AG09309 (cell line): ENCODE data around the gene ADSS1.
"Not testable (repeated sequence)": the region's sequence is repeated elsewhere in the genome, so short reads cannot be mapped to it uniquely, and the experiment has no call there.

Experiments used
- DNase-seq: peaks from one replicate; pipeline ENCODE4 v3.0.0-alpha.2; 2010; ENCODE audit warnings: low read depth
- H3K4me3 ChIP-seq: 2 replicates; pipeline ENCODE4 v1.5.1; 2011; ENCODE audit warnings: mild to moderate bottlenecking, low read depth, low read length, moderate library complexity; ENCODE audit not compliant: control insufficient read depth
- TF ChIP-seq, protein P1 (sequence below): IDR thresholded peaks from 2 replicates; pipeline ENCODE4 v1.5.1; 2011; ENCODE audit warnings: mild to moderate bottlenecking, low read depth, low read length, inconsistent platforms; ENCODE audit not compliant: insufficient read depth, control insufficient read depth; ENCODE audit errors: missing control alignments

ADSS1 gene

DNA sequence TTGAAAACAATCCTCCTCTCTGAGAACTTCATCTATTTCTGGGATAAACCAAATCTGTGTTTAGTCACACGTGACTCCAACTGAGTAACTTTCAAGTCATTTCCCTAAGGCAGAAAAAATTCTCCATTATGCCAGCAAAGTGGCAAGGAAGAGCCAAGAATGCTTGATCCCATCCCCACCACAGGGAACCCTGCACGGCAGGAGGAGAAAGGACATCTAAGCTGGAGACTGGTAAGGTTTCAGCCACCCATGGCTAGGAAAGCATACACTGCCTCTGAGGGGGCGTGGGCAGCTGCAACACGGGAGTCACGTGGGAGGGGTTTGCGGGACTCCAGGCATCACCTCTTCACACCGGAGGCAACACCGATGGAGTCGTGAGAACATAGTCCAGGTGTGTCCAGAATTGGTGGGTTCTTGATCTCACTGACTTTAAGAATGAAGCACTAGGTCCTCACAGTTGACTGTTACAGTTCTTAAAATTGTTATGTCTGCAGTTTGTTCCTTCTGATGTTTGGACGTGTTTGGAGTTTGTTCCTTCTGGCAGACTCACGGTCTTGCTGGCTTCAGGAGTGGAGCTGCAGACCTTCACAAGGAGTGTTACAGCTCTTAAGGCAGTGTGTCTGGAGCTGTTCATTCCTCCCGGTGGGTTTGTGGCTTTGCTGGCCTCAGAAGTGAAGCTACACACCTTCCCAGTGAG is 26.2 kb downstream of the ADSS1 start:
- H3K4me3 ChIP-seq: no peak overlapping the region
- TF ChIP-seq, protein P1, sequence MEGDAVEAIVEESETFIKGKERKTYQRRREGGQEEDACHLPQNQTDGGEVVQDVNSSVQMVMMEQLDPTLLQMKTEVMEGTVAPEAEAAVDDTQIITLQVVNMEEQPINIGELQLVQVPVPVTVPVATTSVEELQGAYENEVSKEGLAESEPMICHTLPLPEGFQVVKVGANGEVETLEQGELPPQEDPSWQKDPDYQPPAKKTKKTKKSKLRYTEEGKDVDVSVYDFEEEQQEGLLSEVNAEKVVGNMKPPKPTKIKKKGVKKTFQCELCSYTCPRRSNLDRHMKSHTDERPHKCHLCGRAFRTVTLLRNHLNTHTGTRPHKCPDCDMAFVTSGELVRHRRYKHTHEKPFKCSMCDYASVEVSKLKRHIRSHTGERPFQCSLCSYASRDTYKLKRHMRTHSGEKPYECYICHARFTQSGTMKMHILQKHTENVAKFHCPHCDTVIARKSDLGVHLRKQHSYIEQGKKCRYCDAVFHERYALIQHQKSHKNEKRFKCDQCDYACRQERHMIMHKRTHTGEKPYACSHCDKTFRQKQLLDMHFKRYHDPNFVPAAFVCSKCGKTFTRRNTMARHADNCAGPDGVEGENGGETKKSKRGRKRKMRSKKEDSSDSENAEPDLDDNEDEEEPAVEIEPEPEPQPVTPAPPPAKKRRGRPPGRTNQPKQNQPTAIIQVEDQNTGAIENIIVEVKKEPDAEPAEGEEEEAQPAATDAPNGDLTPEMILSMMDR: no peak

GRCh38 chr14:104750753-104751057 is 26.7 kb downstream of the ADSS1 start:
- H3K4me3 ChIP-seq, DNase-seq: not testable (repeated sequence)

More for the DNA sequence above, 26.2 kb downstream of the ADSS1 start:
- peak; percentile 17 for DNase-seq

DNA sequence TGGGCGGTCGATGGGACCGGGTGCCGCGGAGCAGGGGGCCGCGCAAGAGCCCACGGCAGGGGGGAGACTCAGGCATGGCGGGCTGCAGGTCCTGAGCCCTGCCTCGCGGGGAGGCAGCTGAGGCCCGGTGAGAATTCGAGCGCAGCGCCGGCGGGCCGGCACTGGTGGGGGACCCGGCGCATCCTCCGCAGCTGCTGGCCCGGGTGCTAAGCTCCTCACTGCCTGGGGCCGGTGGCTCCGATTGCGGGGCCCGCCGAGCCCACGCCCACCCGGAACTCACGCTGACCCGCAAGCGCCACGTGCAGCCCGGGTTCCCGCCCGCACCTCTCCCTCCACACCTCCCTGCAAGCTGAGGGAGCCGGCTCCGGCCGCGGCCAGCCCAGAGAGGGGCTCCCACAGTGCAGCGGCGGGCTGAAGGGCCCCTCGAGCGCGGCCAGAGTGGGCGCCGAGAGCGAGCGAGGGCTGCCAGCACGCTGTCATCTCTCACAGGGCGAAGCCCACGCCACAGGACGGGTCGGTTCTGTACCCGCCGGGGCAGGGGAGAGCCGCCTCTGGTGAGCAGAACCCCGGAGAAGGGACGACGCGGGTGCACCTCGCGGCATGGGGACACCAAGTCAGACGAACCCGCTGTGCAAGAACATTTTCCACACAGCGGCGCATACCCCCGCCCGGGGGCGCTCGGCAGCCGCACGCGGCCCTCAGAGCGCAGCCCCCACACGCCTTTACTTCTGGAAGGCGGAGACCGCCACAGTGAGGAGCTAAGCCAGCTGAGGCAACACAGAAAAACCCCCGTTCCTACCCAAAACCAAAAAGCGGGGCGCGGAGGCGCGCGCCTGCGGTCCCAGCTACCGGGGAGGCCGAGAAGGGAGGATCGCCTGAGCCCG is 27.8 kb downstream of the ADSS1 start:
- TF ChIP-seq, protein P1: no peak
- H3K4me3 ChIP-seq: peak overlapping the region; percentile 91
- DNase-seq: no peak

GRCh38 chr14:104752423-104752734 is 28.4 kb downstream of the ADSS1 start:
- DNase-seq: no peak
- TF ChIP-seq, protein P1: no peak
- H3K4me3 ChIP-seq: peak overlapping the region; percentile 91

DNA sequence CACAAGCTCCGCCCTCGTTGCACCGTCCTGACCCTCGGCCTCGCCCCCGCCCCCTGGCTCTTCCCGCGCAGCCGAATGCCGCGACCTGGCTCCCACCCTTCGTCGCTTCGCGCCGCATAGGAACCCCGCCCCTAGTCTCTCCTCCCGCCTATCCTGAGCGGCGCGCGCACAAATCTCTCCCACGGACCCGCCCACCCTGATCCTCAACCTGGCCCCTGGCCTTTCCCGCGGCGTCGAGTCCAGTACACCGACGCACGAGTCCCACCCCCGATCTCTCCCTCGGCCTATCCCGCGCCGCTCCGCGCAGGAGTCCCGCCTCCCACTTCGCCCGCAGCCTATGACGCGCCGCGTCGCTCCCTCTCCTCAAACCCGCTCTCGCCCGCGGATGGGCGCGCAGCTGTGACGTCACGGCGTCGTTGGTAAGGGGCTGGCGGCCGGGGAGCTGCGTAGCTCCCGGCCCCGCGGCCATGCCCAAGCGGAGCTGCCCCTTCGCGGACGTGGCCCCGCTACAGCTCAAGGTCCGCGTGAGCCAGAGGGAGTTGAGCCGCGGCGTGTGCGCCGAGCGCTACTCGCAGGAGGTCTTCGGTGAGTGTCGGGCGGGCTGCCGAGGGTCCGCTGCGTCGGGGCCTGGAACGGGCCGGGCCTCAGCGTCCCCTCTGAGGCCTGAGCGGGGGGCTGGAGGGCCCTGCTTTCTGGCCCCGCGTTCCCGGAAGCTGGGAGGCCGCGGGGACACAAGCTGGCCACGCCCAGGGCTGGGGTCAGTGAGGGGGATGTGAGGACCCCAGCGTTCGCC is 28.9 kb downstream of the ADSS1 start, which contains the start of gene SIVA1:
Gene SIVA1, plus strand, starts transcription at position 413 of the 793 bp plus-strand sequence. Its CDS starts 55 bp downstream, at position 468.
- H3K4me3 ChIP-seq: peak within 1 kb of the TSS; percentile 91
- DNase-seq: peak; percentile 91
- TF ChIP-seq, protein P1: no peak

DNA sequence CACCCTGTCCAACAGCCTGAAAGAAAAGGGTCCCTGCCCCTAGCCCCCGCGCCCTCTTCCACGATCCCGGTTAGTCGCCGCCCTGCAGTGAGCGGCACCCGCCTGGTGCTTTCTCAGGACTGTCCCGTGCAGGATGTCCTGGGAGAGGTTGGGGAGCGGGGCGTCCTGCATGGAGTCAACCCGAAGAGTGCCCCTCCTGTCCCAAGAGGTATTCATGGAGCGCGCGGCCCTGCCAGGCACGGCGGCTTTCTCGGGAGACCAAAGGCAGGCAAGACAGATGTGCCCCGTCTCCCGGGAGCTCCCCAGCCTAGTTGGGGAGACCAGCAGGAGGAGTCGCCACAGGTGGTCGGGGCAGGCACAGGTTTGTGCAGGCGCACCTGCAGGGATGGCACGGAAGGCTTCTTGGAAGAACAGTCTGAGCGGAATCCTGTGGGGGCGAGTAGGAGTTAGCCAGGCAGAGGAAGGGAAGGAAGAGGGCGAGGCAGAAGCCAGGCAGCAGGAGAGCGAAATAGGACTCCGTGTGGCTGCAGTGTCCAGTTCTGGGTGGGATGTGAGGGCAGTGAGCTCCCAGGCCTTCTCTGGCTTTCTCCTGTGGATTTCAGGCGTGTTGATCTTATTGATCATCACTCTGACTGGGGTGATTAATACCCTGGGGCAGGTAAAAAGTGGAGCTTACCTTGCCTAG is 29.6 kb downstream of the ADSS1 start:
- H3K4me3 ChIP-seq: peak overlapping the region; percentile 91
- TF ChIP-seq, protein P1: no peak
- no peak for DNase-seq
